Pancreas (tissue), 10 donors: ENCODE results near the gene LHPP. TPM values are rescaled to one million over a fixed set of nuclear protein-coding genes. Genes with fewer than 3 reads are reported as not detected.

Experiments
- ATAC-seq, 4 donors: fragments of 200-7000 bp; cut with Tn5 transposase; one replicate each; pipeline versions ENCODE4 v1.8.0 to v1.9.1; 2020; ENCODE audit warnings: mild to moderate bottlenecking in 4 of 4, moderate library complexity in 4 of 4
- DNase-seq, 6 donors: peaks; one replicate each; pipeline ENCODE4 v3.0.0-alpha.2; 2020
- FAIRE-seq: peaks from 2 replicates; lab custom pipeline; 2012; peaks lifted over from hg19 to GRCh38; lab: Jason Lieb, UNC
- H3K27ac ChIP-seq, 4 donors: fragments of 200-600 bp; sonication (generic); 1 replicate in 3 of 4; 2 replicates in 1 of 4; pipeline versions ENCODE4 v1.5.0 to v1.8.0; 2020
- H3K27me3 ChIP-seq, 4 donors: fragments of 200-600 bp; one replicate each; pipeline ENCODE4 v1.8.0; 2021
- H3K36me3 ChIP-seq, 3 donors: fragments of 200-600 bp; sonication (generic) in 1 of 3; one replicate each; pipeline versions ENCODE4 v1.5.0 to v1.8.0; 2020 to 2021
- H3K4me1 ChIP-seq, 3 donors: fragments of 200-600 bp; one replicate each; pipeline ENCODE4 v1.8.0; 2021
- H3K4me3 ChIP-seq, 4 donors: fragments of 200-600 bp; sonication (generic) in 2 of 4; one replicate each; pipeline versions ENCODE4 v1.5.0 to v1.8.0; 2020 to 2021
- H3K9me3 ChIP-seq, 4 donors: fragments of 200-600 bp; one replicate each; pipeline ENCODE4 v1.8.0; 2021
- CTCF ChIP-seq, 4 donors: fragments of 200-600 bp; sonication (generic) in 3 of 4; IDR thresholded peaks; one replicate each; pipeline versions ENCODE4 v1.5.0 to v1.8.0; 2021; ENCODE audit warnings: antibody characterized with exemption in 4 of 4
- WGBS, 2 donors: extraction: QIAGEN DNeasy Blood & Tissue Kit; methylation state at CpG; one replicate each; pipeline ENCODE4 v1.1.7; 2013; 5-methylcytosine and 5-hydroxymethylcytosine counted together
- intact Hi-C, 3 donors: fragments of 100-400 bp; cut with DNase I; formaldehyde crosslinking; loops; one replicate each; pipeline versions ENCODE4 v1.11.1 to v1.14.2; 2022
- polyA plus RNA-seq, 2 donors: library from polyadenylated mRNA; stranded (reverse); fragments of 200-250 nt; gene quantifications; one replicate each; pipeline ENCODE4 v1.2.3, GENCODE V29; 2013
- total RNA-seq, 6 donors: library from RNA; stranded (reverse); fragmentation: NEBNext Ultra II Directional in 4 of 6; extraction: Animal tissue kit (Norgen Biotek cat#: 25700) in 4 of 6; gene quantifications; one replicate each; pipeline versions ENCODE4 v1.2.1 to v1.2.4, GENCODE V29; 2021 to 2023
- donor health status: healthy with polysubstance abuse.
- donor health status: DM: no; HTN: no; CAD: no; lungs with moderate emphysema.
- donor health status: DM: no; HTN: no; CAD: no.
- donor health status: control.
- donor health status: control.
- donor health status: Bipolar disorder and iron deficiency.
- donor health status: DM: yes; HTN: yes; CAD: no.
- donor health status: DM: no; HTN: no; CAD: no.
- donor health status: DM: no; HTN: no; CAD: no.
- donor health status: DM: yes; HTN: yes; CAD: no.

The LHPP gene
- total and polyA plus RNA-seq, 8 donors = 5.3 to 10.8 (median 7.8) TPM

GRCh38 chr10:124542336-124542735, 80.7 kb downstream of the LHPP start:
- no peak for ATAC-seq
- H3K4me1 ChIP-seq = no peaks in the 10 kb centered on the region
- H3K4me3 ChIP-seq = no peak overlapping the region
- no peak for TF ChIP-seq CTCF (IDR thresholded peaks at IDR 0.05)
- H3K27ac ChIP-seq = no peak overlapping the region
- no peaks in the 10 kb centered on the region for H3K36me3 ChIP-seq
- H3K27me3 ChIP-seq = no peaks in the 10 kb centered on the region
- no peak for FAIRE-seq
- 77 to 92% methylated on average over 3 of the region's 3 CpGs for WGBS, 2 donors
- H3K9me3 ChIP-seq = no peaks in the 10 kb centered on the region
- intact Hi-C loops = loop anchor here in 1 of 3 donors (10.0 kb wide), 1 partner anchor 192 kb away; no protein-coding TSS in a partner anchor
- no peak for DNase-seq

- DNase-seq (peak in 1 of 6 donors; percentile 64), ATAC-seq (no peak), FAIRE-seq (no peak)
- Histone ChIP-seq H3K36me3 (no peaks in the 10 kb centered on the region), H3K27ac (no peak overlapping the region), H3K4me1 (no peaks in the 10 kb centered on the region), H3K4me3 (no peak overlapping the region), H3K9me3 (no peaks in the 10 kb centered on the region), H3K27me3 (no peaks in the 10 kb centered on the region)
- TF ChIP-seq CTCF (IDR thresholded peaks at IDR 0.05) = no peak
- WGBS, 2 donors = 90 to 91% methylated on average over 13 of the region's 13 CpGs
- intact Hi-C loops = loop anchor here in 1 of 3 donors (10.0 kb wide), 1 partner anchor 192 kb away; no protein-coding TSS in a partner anchor
Observed at GRCh38 chr10:124543146-124543545, 81.5 kb downstream of the LHPP start.

- Histone ChIP-seq H3K4me1 (no peaks in the 10 kb centered on the region), H3K36me3 (no peaks in the 10 kb centered on the region), H3K9me3 (no peaks in the 10 kb centered on the region), H3K27me3 (no peaks in the 10 kb centered on the region), H3K4me3 (no peak overlapping the region), H3K27ac (no peak overlapping the region)
- DNase-seq = peak in 1 of 6 donors; percentile 45
- 88 to 90% methylated on average over 12 of the region's 12 CpGs for WGBS, 2 donors
- FAIRE-seq = no peak
- intact Hi-C loops = loop anchor here in 1 of 3 donors (10.0 kb wide), 1 partner anchor 191 kb away; no protein-coding TSS in a partner anchor
- ATAC-seq = no peak
- TF ChIP-seq CTCF (IDR thresholded peaks at IDR 0.05) = no peak
Observed at GRCh38 chr10:124543971-124544370, 82.3 kb downstream of the LHPP start.

GRCh38 chr10:124544711-124545110, 83.1 kb downstream of the LHPP start:
- Histone ChIP-seq H3K27me3 (no peaks in the 10 kb centered on the region), H3K36me3 (no peaks in the 10 kb centered on the region), H3K4me3 (no peak overlapping the region), H3K27ac (no peak overlapping the region), H3K4me1 (no peaks in the 10 kb centered on the region), H3K9me3 (no peaks in the 10 kb centered on the region)
- ATAC-seq (peak in 1 of 4 donors; percentile 36), DNase-seq (peak in 1 of 6 donors; percentile 53), FAIRE-seq (no peak)
- intact Hi-C loops = loop anchor here in 1 of 3 donors (10.0 kb wide), 1 partner anchor 190 kb away; no protein-coding TSS in a partner anchor
- TF ChIP-seq CTCF (IDR thresholded peaks at IDR 0.05) = no peak
- WGBS, 2 donors = 88 to 96% methylated on average over 16 of the region's 16 CpGs

- Histone ChIP-seq H3K4me1 (no peaks in the 10 kb centered on the region), H3K36me3 (no peaks in the 10 kb centered on the region), H3K9me3 (no peaks in the 10 kb centered on the region), H3K4me3 (no peak overlapping the region), H3K27ac (no peak overlapping the region), H3K27me3 (no peaks in the 10 kb centered on the region)
- FAIRE-seq (no peak), ATAC-seq (peak in 1 of 4 donors; percentile 51), DNase-seq (peak in 1 of 6 donors; percentile 39)
- intact Hi-C loops = loop anchor here in 1 of 3 donors (10.0 kb wide), 1 partner anchor 189 kb away; no protein-coding TSS in a partner anchor
- WGBS, 2 donors = 73 to 74% methylated on average over 23 of the region's 23 CpGs
- TF ChIP-seq CTCF (IDR thresholded peaks at IDR 0.05) = no peak
Observed at GRCh38 chr10:124545351-124546054, 83.9 kb downstream of the LHPP start.
